Effector memory CD4-positive, alpha-beta T cell (primary cell): ENCODE data around the gene PROCA1.

Experiments
- DNase-seq, 3 donors: peaks; one replicate each; pipeline ENCODE4 v3.0.0-alpha.2; 2020
- H3K27ac ChIP-seq: 2 replicates; pipeline ENCODE4 v1.7.0; 2013; ENCODE audit warnings: mild to moderate bottlenecking, low read length, moderate library complexity; ENCODE audit not compliant: insufficient read depth, poor library complexity, severe bottlenecking
- H3K27me3 ChIP-seq: replicated peaks from 2 replicates; pipeline ENCODE4 v1.7.0; 2013; ENCODE audit warnings: mild to moderate bottlenecking, low read length; ENCODE audit not compliant: insufficient read depth, control insufficient read depth, poor library complexity, severe bottlenecking
- H3K36me3 ChIP-seq: 2 replicates; pipeline ENCODE4 v1.7.0; 2013; ENCODE audit warnings: mild to moderate bottlenecking, low read length, moderate library complexity; ENCODE audit not compliant: control insufficient read depth, insufficient read depth
- H3K4me1 ChIP-seq: 2 replicates; pipeline ENCODE4 v1.7.0; 2013; ENCODE audit warnings: low read length, mild to moderate bottlenecking; ENCODE audit not compliant: control insufficient read depth, insufficient read depth, poor library complexity, severe bottlenecking
- H3K4me3 ChIP-seq: 2 replicates; pipeline ENCODE4 v1.7.0; 2013; ENCODE audit warnings: low read length, low read depth, mild to moderate bottlenecking; ENCODE audit not compliant: insufficient read depth, poor library complexity, severe bottlenecking
- H3K9me3 ChIP-seq: 2 replicates; pipeline ENCODE4 v1.7.0; 2013; ENCODE audit warnings: mild to moderate bottlenecking, low read length, moderate library complexity; ENCODE audit not compliant: control insufficient read depth

PROCA1 gene

GRCh38 chr17:28705728-28706334 lies 5.9 kb downstream of the PROCA1 start:
- H3K9me3 ChIP-seq: no peaks in the 10 kb centered on the region
- DNase-seq: no peak
- H3K27me3 ChIP-seq: no peaks in the 10 kb centered on the region
- H3K4me1 ChIP-seq: peaks cover 4% of the 10 kb centered on the region
- H3K36me3 ChIP-seq: peaks cover 28% of the 10 kb centered on the region
- H3K27ac ChIP-seq: no peak overlapping the region
- no peak overlapping the region for H3K4me3 ChIP-seq

GRCh38 chr17:28705074-28705659 lies 6.5 kb downstream of the PROCA1 start:
- Histone ChIP-seq H3K36me3 (peaks cover 34% of the 10 kb centered on the region), H3K27me3 (no peaks in the 10 kb centered on the region), H3K9me3 (no peaks in the 10 kb centered on the region), H3K27ac (no peak overlapping the region), H3K4me1 (no peaks in the 10 kb centered on the region), H3K4me3 (no peak overlapping the region)
- DNase-seq: no peak

GRCh38 chr17:28704219-28704858 lies 7.3 kb downstream of the PROCA1 start:
- Histone ChIP-seq H3K4me1 (no peaks in the 10 kb centered on the region), H3K36me3 (peaks cover 43% of the 10 kb centered on the region), H3K27ac (no peak overlapping the region), H3K27me3 (no peaks in the 10 kb centered on the region), H3K9me3 (no peaks in the 10 kb centered on the region), H3K4me3 (no peak overlapping the region)
- DNase-seq: no peak

- Histone ChIP-seq H3K9me3 (no peaks in the 10 kb centered on the region), H3K27ac (no peak overlapping the region), H3K36me3 (peaks cover 49% of the 10 kb centered on the region)
Measured at GRCh38 chr17:28703552-28704218, 8.0 kb downstream of the PROCA1 start.

GRCh38 chr17:28702752-28703150 lies 8.9 kb downstream of the PROCA1 start:
- Histone ChIP-seq H3K27me3 (no peaks in the 10 kb centered on the region), H3K9me3 (no peaks in the 10 kb centered on the region), H3K4me1 (no peaks in the 10 kb centered on the region), H3K36me3 (peaks cover 58% of the 10 kb centered on the region), H3K27ac (no peak overlapping the region), H3K4me3 (no peak overlapping the region)
- no peak for DNase-seq

More at GRCh38 chr17:28703552-28704218, 8.0 kb downstream of the PROCA1 start:
- H3K4me1 ChIP-seq: no peaks in the 10 kb centered on the region
- DNase-seq: no peak
- no peak overlapping the region for H3K4me3 ChIP-seq
- H3K27me3 ChIP-seq: no peaks in the 10 kb centered on the region

GRCh38 chr17:28702026-28702751 lies 9.5 kb downstream of the PROCA1 start:
- Histone ChIP-seq H3K9me3 (no peaks in the 10 kb centered on the region), H3K27me3 (no peaks in the 10 kb centered on the region), H3K36me3 (peaks cover 64% of the 10 kb centered on the region), H3K4me3 (no peak overlapping the region), H3K4me1 (no peaks in the 10 kb centered on the region), H3K27ac (no peak overlapping the region)
- DNase-seq: no peak

- no peak overlapping the region for H3K4me3 ChIP-seq
- no peak overlapping the region for H3K27ac ChIP-seq
- H3K27me3 ChIP-seq: no peaks in the 10 kb centered on the region
- H3K36me3 ChIP-seq: peaks cover 76% of the 10 kb centered on the region
- DNase-seq: no peak
- no peaks in the 10 kb centered on the region for H3K9me3 ChIP-seq
- no peaks in the 10 kb centered on the region for H3K4me1 ChIP-seq
Measured at GRCh38 chr17:28700830-28701492, 10.7 kb downstream of the PROCA1 start.

- DNase-seq: no peak
- Histone ChIP-seq H3K4me3 (no peak overlapping the region), H3K27me3 (no peaks in the 10 kb centered on the region), H3K4me1 (no peaks in the 10 kb centered on the region), H3K9me3 (no peaks in the 10 kb centered on the region), H3K27ac (no peak overlapping the region), H3K36me3 (peaks cover 73% of the 10 kb centered on the region)
Measured at GRCh38 chr17:28700278-28700677, 11.4 kb downstream of the PROCA1 start.

GRCh38 chr17:28698253-28698941 lies 13.3 kb downstream of the PROCA1 start:
- Histone ChIP-seq H3K27me3 (no peaks in the 10 kb centered on the region), H3K4me3 (no peak overlapping the region), H3K36me3 (peaks cover 92% of the 10 kb centered on the region), H3K9me3 (no peaks in the 10 kb centered on the region), H3K4me1 (no peaks in the 10 kb centered on the region), H3K27ac (no peak overlapping the region)
- no peak for DNase-seq
